Ishikawa (cell line): Measurements from ENCODE around the gene TP53AIP1.

Experiments used
- CEBPB ChIP-seq: IDR thresholded peaks from 2 replicates; pipeline ENCODE4 v1.6.1; 2012
- CREB1 ChIP-seq: IDR thresholded peaks from 2 replicates; pipeline ENCODE4 v1.6.1; 2012; ENCODE audit warnings: low read depth
- EP300 ChIP-seq: IDR thresholded peaks from 2 replicates; pipeline ENCODE4 v1.6.1; 2012; ENCODE audit warnings: borderline replicate concordance
- MAX ChIP-seq: IDR thresholded peaks from 2 replicates; pipeline ENCODE4 v1.6.1; 2012
- NFIC ChIP-seq: IDR thresholded peaks from 2 replicates; pipeline ENCODE4 v1.6.1; 2012
- RAD21 ChIP-seq: IDR thresholded peaks from 2 replicates; pipeline ENCODE4 v1.6.1; 2012; ENCODE audit warnings: low read depth
- REST ChIP-seq: IDR thresholded peaks from 2 replicates; pipeline ENCODE4 v1.6.1; 2012; ENCODE audit warnings: low read depth, mild to moderate bottlenecking
- TAF1 ChIP-seq: IDR thresholded peaks from 2 replicates; pipeline ENCODE4 v1.6.1; 2012; ENCODE audit warnings: low read depth, mild to moderate bottlenecking
- TCF12 ChIP-seq: IDR thresholded peaks from 2 replicates; pipeline ENCODE4 v1.6.1; 2012; ENCODE audit warnings: low read depth
- TEAD4 ChIP-seq: IDR thresholded peaks from 2 replicates; pipeline ENCODE4 v1.6.1; 2012
- USF1 ChIP-seq: IDR thresholded peaks from 2 replicates; pipeline ENCODE4 v1.6.1; 2012
- YY1 ChIP-seq: IDR thresholded peaks from 2 replicates; pipeline ENCODE4 v1.6.1; 2012; ENCODE audit warnings: low read depth
- ZBTB7A ChIP-seq: IDR thresholded peaks from 2 replicates; pipeline ENCODE4 v1.6.1; 2012; ENCODE audit warnings: low read depth

- TF ChIP-seq TCF12 (peak; percentile 77), YY1 (no peak), MAX (no peak), REST (no peak), TEAD4 (0 out of 2 replicates have a peak, but pooled peaks have one; percentile 20), ZBTB7A (no peak), RAD21 (no peak), CEBPB (no peak), EP300 (peak; percentile 59), NFIC (no peak), TAF1 (no peak), CREB1 (no peak), USF1 (no peak)
Observed at GRCh38 chr11:128929991-128930390, 12.7 kb downstream of the TP53AIP1 start.
